8988T (cell line): ENCODE results near the gene PXMP4.
A peak's percentile ranks its signal among the peaks of the same experiment; 100 is the strongest.

Experiments used
- DNase-seq: peaks from one replicate; pipeline ENCODE4 v3.0.0; 2011

Gene PXMP4

GRCh38 chr20:33731693-33732165, 11.6 kb upstream of the PXMP4 start, which contains the start of gene ZNF341:
Gene ZNF341, plus strand, starts transcription at chr20:33731996. Its CDS starts 26 bp downstream, at chr20:33732022.
- DNase-seq, result peak; percentile 61

- DNase-seq, result no peak
These were observed 11.0 kb upstream of the PXMP4 start for GRCh38 chr20:33730946-33731692.

GRCh38 chr20:33729101-33729500, 9.0 kb upstream of the PXMP4 start:
- DNase-seq, result no peak

- DNase-seq, result no peak
These were observed 8.4 kb upstream of the PXMP4 start for GRCh38 chr20:33728463-33728862.

GRCh38 chr20:33727806-33728205, 7.7 kb upstream of the PXMP4 start:
- no peak for DNase-seq

- no peak for DNase-seq
These were observed 7.0 kb upstream of the PXMP4 start for GRCh38 chr20:33727115-33727479.

GRCh38 chr20:33725607-33726264, 5.6 kb upstream of the PXMP4 start:
- no peak for DNase-seq

- DNase-seq, result no peak
These were observed 4.5 kb upstream of the PXMP4 start for GRCh38 chr20:33724439-33725094.

GRCh38 chr20:33721391-33722140, 1.5 kb upstream of the PXMP4 start:
- DNase-seq, result no peak

- no peak for DNase-seq
These were observed 677 bp downstream of the PXMP4 start for GRCh38 chr20:33719277-33719988.

- no peak for DNase-seq
These were observed 3.6 kb downstream of the PXMP4 start for GRCh38 chr20:33716498-33716897.

GRCh38 chr20:33713865-33714367, 6.2 kb downstream of the PXMP4 start:
- DNase-seq, result no peak

- no peak for DNase-seq
These were observed 8.7 kb downstream of the PXMP4 start for GRCh38 chr20:33711446-33711738.

- DNase-seq, result no peak
These were observed 9.2 kb downstream of the PXMP4 start for GRCh38 chr20:33710681-33711445.

- DNase-seq, result no peak
These were observed 10.1 kb downstream of the PXMP4 start for GRCh38 chr20:33709905-33710541.

- DNase-seq, result no peak
These were observed 10.7 kb downstream of the PXMP4 start for GRCh38 chr20:33709398-33709797.

GRCh38 chr20:33707668-33708067, 12.4 kb downstream of the PXMP4 start:
- no peak for DNase-seq

- no peak for DNase-seq
These were observed 15.7 kb downstream of the PXMP4 start for GRCh38 chr20:33704197-33704924.

- no peak for DNase-seq
These were observed 16.5 kb downstream of the PXMP4 start for GRCh38 chr20:33703498-33704137.

- DNase-seq, result no peak
These were observed 17.2 kb downstream of the PXMP4 start for GRCh38 chr20:33702861-33703260.
